Endothelial cell of umbilical vein (primary cell): ENCODE measurements around the gene ACAT1. TPM values are rescaled to one million over a fixed set of nuclear protein-coding genes. Genes with fewer than 3 reads are reported as not detected.

ENCODE experiments used
- BruUV-seq: library from RNA; stranded (reverse); fragments of 400-500 nt; replicated peaks from 2 replicates; lab custom pipeline; 2021; lab: Mats Ljungman, UMichigan
- CTCF ChIA-PET: fragments of 300-600, 350-600 bp; sonication (Branson Sonifier 250); formaldehyde crosslinking; loops from one replicate; lab custom pipeline; 2021; ENCODE audit warnings: antibody characterized with exemption, inconsistent platforms; lab: Charles Lee
- POLR2A ChIA-PET: fragments of 300-600, 350-600 bp; sonication (Branson Sonifier 250); formaldehyde crosslinking; loops from one replicate; lab custom pipeline; 2021; ENCODE audit warnings: antibody characterized with exemption, inconsistent platforms; lab: Charles Lee
- DNase-seq: peaks from one replicate; pipeline ENCODE4 v3.0.0-alpha.2; 2011; ENCODE audit warnings: low read depth, low spot score
- FAIRE-seq: peaks from 2 replicates; lab custom pipeline; 2011; peaks lifted over from hg19 to GRCh38; lab: Jason Lieb, UNC
- H2AFZ ChIP-seq: 2 replicates; pipeline ENCODE4 v1.6.0; 2012; ENCODE audit warnings: low read depth, low read length, control low read depth, inconsistent platforms
- H3K27ac ChIP-seq: 2 replicates; pipeline ENCODE4 v1.5.1; 2011; ENCODE audit warnings: low read depth, mild to moderate bottlenecking, control low read depth, low read length, moderate library complexity; ENCODE audit not compliant: insufficient read depth
- H3K27me3 ChIP-seq, 2 experiments: 2 replicates each; pipeline versions ENCODE4 v1.6.0 to v1.6.1; 2011; ENCODE audit warnings: low read length in 2 of 2, mixed read lengths in 1 of 2; ENCODE audit not compliant: control insufficient read depth in 2 of 2, insufficient read depth in 2 of 2
- H3K36me3 ChIP-seq, 2 experiments: 2 replicates in 1 of 2; 3 replicates in 1 of 2; pipeline ENCODE4 v1.5.1; 2011; ENCODE audit warnings: low read length in 2 of 2, mild to moderate bottlenecking in 1 of 2, moderate library complexity in 1 of 2; ENCODE audit not compliant: control insufficient read depth in 2 of 2, insufficient read depth in 2 of 2; ENCODE audit errors: extremely low read depth in 1 of 2
- H3K4me1 ChIP-seq: 3 replicates; pipeline ENCODE4 v1.5.1; 2011; ENCODE audit warnings: mild to moderate bottlenecking, low read length; ENCODE audit not compliant: control insufficient read depth, insufficient read depth; ENCODE audit errors: extremely low read depth
- H3K4me2 ChIP-seq: 2 replicates; pipeline ENCODE4 v1.6.1; 2011; ENCODE audit warnings: low read length, control low read depth, mixed read lengths; ENCODE audit not compliant: insufficient read depth
- H3K4me3 ChIP-seq, 3 experiments: fragments of 200-600 bp in 1 of 3; sonication (generic), shearing (Covaris generic) in 1 of 3; replicated peaks in 1 of 3; 2 replicates each; pipeline ENCODE4 v1.5.1; 2011 to 2016; ENCODE audit warnings: control low read depth in 3 of 3, low read length in 3 of 3, mild to moderate bottlenecking in 2 of 3, inconsistent platforms in 1 of 3, low read depth in 1 of 3, moderate library complexity in 1 of 3; ENCODE audit not compliant: insufficient read depth in 1 of 3
- H3K79me2 ChIP-seq: 2 replicates; pipeline ENCODE4 v1.6.0; 2012; ENCODE audit warnings: low read length, inconsistent platforms; ENCODE audit not compliant: control insufficient read depth, insufficient read depth
- H3K9ac ChIP-seq: replicated peaks from 2 replicates; pipeline ENCODE3; 2011; ENCODE audit warnings: low read length, control low read depth; ENCODE audit not compliant: insufficient read depth; ENCODE audit errors: extremely low read depth
- H3K9me1 ChIP-seq: replicated peaks from 3 replicates; pipeline ENCODE4 v1.6.0; 2011; ENCODE audit warnings: mild to moderate bottlenecking, low read length; ENCODE audit not compliant: control insufficient read depth, insufficient read depth; ENCODE audit errors: extremely low read depth
- H3K9me3 ChIP-seq: replicated peaks from 2 replicates; pipeline ENCODE4 v1.5.1; 2012; ENCODE audit warnings: low read length, inconsistent platforms; ENCODE audit not compliant: control insufficient read depth, insufficient read depth
- H4K20me1 ChIP-seq: replicated peaks from 2 replicates; pipeline ENCODE3; 2011; ENCODE audit warnings: mild to moderate bottlenecking, low read length; ENCODE audit not compliant: control insufficient read depth, insufficient read depth; ENCODE audit errors: extremely low read depth
- CTCF ChIP-seq, 2 donors: IDR thresholded peaks; 1 replicate in 1 of 2; 2 replicates in 1 of 2; pipeline ENCODE4 v1.5.1; 2011; ENCODE audit warnings: low read length in 2 of 2, mild to moderate bottlenecking in 2 of 2, moderate library complexity in 2 of 2, control low read depth in 1 of 2, inconsistent platforms in 1 of 2, low read depth in 1 of 2; ENCODE audit not compliant: insufficient read depth in 1 of 2; ENCODE audit errors: extremely low read depth in 1 of 2
- EZH2 ChIP-seq: IDR thresholded peaks from 2 replicates; pipeline ENCODE4 v1.6.1; 2012; ENCODE audit warnings: borderline replicate concordance, low read depth, mild to moderate bottlenecking, moderate library complexity, low read length, inconsistent platforms; ENCODE audit not compliant: severe bottlenecking
- FOS ChIP-seq: IDR thresholded peaks from 2 replicates; pipeline ENCODE4 v1.6.1; 2011; ENCODE audit warnings: mild to moderate bottlenecking, low read length, moderate library complexity, borderline replicate concordance; ENCODE audit not compliant: insufficient read depth
- JUN ChIP-seq: IDR thresholded peaks from 2 replicates; pipeline ENCODE4 v1.6.1; 2011; ENCODE audit warnings: borderline replicate concordance, low read depth; ENCODE audit not compliant: insufficient read length, insufficient read depth
- MYC ChIP-seq: IDR thresholded peaks from one replicate; pipeline ENCODE4 v1.6.1; 2011; ENCODE audit warnings: mild to moderate bottlenecking, low read depth, low read length
- POLR2A ChIP-seq: IDR thresholded peaks from 2 replicates; pipeline ENCODE4 v1.6.1; 2012; ENCODE audit warnings: low read depth, mild to moderate bottlenecking, control low read depth, low read length
- POLR2AphosphoS5 ChIP-seq: IDR thresholded peaks from 2 replicates; pipeline ENCODE4 v1.6.1; 2012; ENCODE audit warnings: low read depth, mild to moderate bottlenecking, control low read depth, low read length, moderate library complexity; ENCODE audit not compliant: insufficient read depth
- dilution Hi-C: fragments of 300-500 bp; cut with MboI; formaldehyde crosslinking; loops from one replicate; pipeline ENCODE4 v1.15.0; 2019; ENCODE audit warnings: low sequenced_read_pairs; ENCODE audit not compliant: extremely low pct_ligation_motif_present
- intact Hi-C: fragments of 100-400 bp; cut with micrococcal nuclease; formaldehyde crosslinking; loops from one replicate; pipeline ENCODE4 v1.10.0; 2022
- polyA plus RNA-seq, 4 experiments: library from polyadenylated mRNA; depleted of rRNA in 3 of 4; stranded (reverse) in 3 of 4; unstranded in 1 of 4; fragments of >200 nt; gene quantifications; 2 replicates each; pipeline versions ENCODE4 v1.2.1 to v1.2.3, GENCODE V29; 2011 to 2012; ENCODE audit warnings: missing spikeins in 1 of 4
- total RNA-seq: library from RNA; stranded (reverse); gene quantifications from 2 replicates; pipeline ENCODE4 v1.2.3, GENCODE V29; 2021

The ACAT1 gene
- total and polyA plus RNA-seq, 2 donors (not counting 3 experiments of a cell fraction or from before 2014, with no cell fraction given) = 36.8 to 59.9 TPM

GRCh38 chr11:108135845-108136544 is 14.6 kb downstream of the ACAT1 start:
- DNase-seq = no peak
- H3K27ac ChIP-seq = no peak overlapping the region
- H4K20me1 ChIP-seq = no peaks in the 10 kb centered on the region
- no peaks in the 10 kb centered on the region for H3K9me1 ChIP-seq
- no peak for FAIRE-seq
- no peak overlapping the region for H3K9ac ChIP-seq
- H3K9me3 ChIP-seq = no peaks in the 10 kb centered on the region
- H3K36me3 ChIP-seq = peaks cover 5 to 9% of the 10 kb centered on the region in 2 experiments
- no peak for TF ChIP-seq CTCF (IDR thresholded peaks at IDR 0.05; ENCODE audit: extremely low read depth in 1 of 2, insufficient read depth in 1 of 2, low read depth in 1 of 2, low read length in 2 of 2)
- TF ChIP-seq POLR2AphosphoS5 = no peak
- TF ChIP-seq FOS = no peak
- no peak for TF ChIP-seq POLR2A
- no peak for TF ChIP-seq EZH2
- no peak for TF ChIP-seq MYC
- TF ChIP-seq JUN = no peak
- BruUV-seq = no TSS peak
- no peak overlapping the region for H2AFZ ChIP-seq
- H3K4me1 ChIP-seq = no peaks in the 10 kb centered on the region
- dilution Hi-C loops (no loop called here), intact Hi-C loops (no loop called here)
- CTCF ChIA-PET = no interaction called here
- no peak overlapping the region for H3K4me2 ChIP-seq
- POLR2A ChIA-PET = interaction anchor here (0.7 kb wide), 1 partner anchor 332 kb away, joined by 3 read pairs; no protein-coding TSS in a partner anchor
- H3K27me3 ChIP-seq = no peaks in the 10 kb centered on the region
- H3K79me2 ChIP-seq = no peaks in the 10 kb centered on the region
- H3K4me3 ChIP-seq = no peak overlapping the region
